Upper lobe of left lung (tissue), 4 donors: ENCODE data around the gene THSD7A.

Source experiments
- CTCF ChIP-seq, 6 experiments: fragments of 450-650 bp in 4 of 6; fragments of 200-600 bp in 2 of 6; sonication (generic) in 2 of 6; IDR thresholded peaks; one replicate each; pipeline ENCODE4 v1.5.1; 2016 to 2019; ENCODE audit warnings: antibody characterized with exemption in 6 of 6
- POLR2A ChIP-seq, 4 donors: fragments of 450-650 bp; IDR thresholded peaks; one replicate each; pipeline ENCODE4 v1.5.1; 2016 to 2017; ENCODE audit warnings: antibody characterized with exemption in 4 of 4, mild to moderate bottlenecking in 2 of 4
- POLR2AphosphoS5 ChIP-seq, 2 donors: sonication (generic); formaldehyde crosslinking; IDR thresholded peaks; one replicate each; pipeline ENCODE4 v1.5.1; 2017; ENCODE audit warnings: antibody characterized with exemption in 2 of 2

DNA sequence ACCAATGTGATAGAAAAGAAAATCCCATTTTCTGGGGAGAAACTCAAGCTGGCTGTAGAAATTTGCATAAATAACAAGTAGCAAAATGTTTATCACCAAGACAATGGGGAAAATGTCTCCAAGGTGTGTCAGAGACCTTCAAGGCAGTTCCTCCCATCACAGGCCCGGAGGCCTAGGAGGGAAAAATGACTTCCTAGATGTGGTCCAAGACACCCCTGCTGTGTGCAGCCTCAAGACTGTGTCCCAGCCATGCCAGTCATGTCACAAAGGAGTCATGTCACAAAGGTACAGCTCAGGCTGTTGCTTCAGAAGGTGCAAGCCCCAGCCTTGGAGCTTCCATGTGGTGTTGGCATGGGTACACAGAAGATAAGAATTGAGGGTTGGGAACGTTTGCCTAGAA lies 33.7 kb upstream of the THSD7A start:
- TF ChIP-seq CTCF (IDR thresholded peaks at IDR 0.05) (no peak), POLR2A (IDR thresholded peaks at IDR 0.05) (no peak), POLR2AphosphoS5 (IDR thresholded peaks at IDR 0.05) (no peak)
